K562 treated with DMSO at 1 percent for 12 hours (cell line): Measurements from ENCODE around the gene C3orf20. TPM values are rescaled to one million over a fixed set of nuclear protein-coding genes. Genes with fewer than 3 reads are reported as not detected.

ENCODE experiments used
- total RNA-seq: library from RNA; unstranded; fragments of 300-600 nt; gene quantifications from 2 replicates; pipeline ENCODE4 v1.2.3, GENCODE V29; 2022; ENCODE audit not compliant: insufficient read depth

The C3orf20 gene
- total RNA-seq = not detected in 2 replicates

DNA sequence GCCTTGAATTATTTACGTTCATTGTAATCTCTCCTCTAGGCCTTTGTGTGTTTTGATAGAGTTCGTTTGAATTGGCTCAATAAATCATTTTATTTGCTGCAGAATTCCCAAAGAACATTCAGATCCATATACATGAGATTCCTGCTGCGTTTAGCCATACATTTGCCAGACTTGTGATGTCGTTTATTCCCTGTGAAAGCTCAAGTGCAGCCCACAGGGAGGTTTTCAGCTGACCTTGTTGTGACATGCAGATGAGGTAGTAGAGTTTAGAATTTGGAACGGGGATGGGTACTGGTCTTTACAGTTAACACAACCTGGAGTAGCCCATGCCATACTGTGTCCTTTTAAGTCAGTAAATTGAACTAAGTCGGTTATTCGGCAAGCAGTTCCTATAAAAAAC is at the start of gene C3orf20:
TSS of gene C3orf20 (plus strand) at position 301 of the 400 bp plus-strand sequence. CDS start 7,573 bp downstream, outside the sequence.

DNA sequence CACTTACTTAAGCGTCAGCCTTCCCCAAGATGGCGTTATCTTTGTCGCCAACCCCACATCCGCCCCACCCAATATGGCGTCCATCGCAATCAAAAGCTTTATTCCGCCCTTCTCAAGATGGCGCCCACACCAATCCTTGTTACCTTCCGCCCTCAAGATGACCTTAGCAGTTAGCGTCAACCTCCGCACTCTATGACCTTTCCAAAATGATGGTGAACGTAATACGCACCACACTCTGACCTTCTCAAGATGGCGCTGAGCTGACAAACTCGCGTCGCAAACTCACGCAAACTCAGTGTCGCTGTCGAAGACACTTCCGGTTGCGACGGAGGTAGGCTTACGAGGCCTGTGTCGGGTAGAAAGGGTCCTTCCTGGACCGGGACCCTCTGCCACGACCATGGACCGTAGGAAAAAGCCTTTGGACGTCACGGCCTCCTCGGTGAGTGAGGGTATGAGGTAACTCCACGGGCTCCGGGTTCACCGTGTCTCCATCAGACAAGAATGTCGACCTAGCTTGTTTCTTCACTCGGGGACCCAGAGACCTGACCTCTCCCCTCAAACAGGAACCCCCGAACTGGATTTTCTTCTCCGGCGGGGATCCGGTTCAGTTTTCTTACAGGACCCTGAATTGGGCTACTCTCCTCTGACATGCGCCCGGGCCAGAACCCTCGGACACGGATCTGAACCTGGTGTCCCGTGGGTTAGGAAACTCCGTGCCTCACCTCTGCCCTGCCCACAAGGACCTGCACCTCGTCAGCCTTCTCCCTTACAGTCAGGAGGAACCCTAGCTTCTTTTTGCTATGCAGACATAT is 23.3 kb upstream of the C3orf20 start, which contains the start of gene CCDC174:
TSS of gene CCDC174 (plus strand) at position 323 of the 812 bp plus-strand sequence. CDS start at position 398, 75 bp downstream.

GRCh38 chr3:14818804-14819500 is 144.0 kb downstream of the C3orf20 start, which contains the start of gene FGD5:
Gene FGD5, plus strand, starts transcription at chr3:14818962. Its CDS starts 110 bp downstream, at chr3:14819072.

Other genes with a start within 250 kb of the C3orf20 start
- not detected in 2 replicates for gene GRIP2, start 134.8 kb upstream of the C3orf20 start, total RNA-seq
- 8.0 and 20.9 TPM in 2 replicates for gene CCDC174, start 23.4 kb upstream of the C3orf20 start, total RNA-seq
- gene FGD5, start 143.8 kb downstream of the C3orf20 start, total RNA-seq = not detected in 2 replicates